Progenitor cell of endocrine pancreas (in vitro differentiated cells): ENCODE data around the gene IL6ST. TPM values are rescaled to one million over a fixed set of nuclear protein-coding genes. Genes with fewer than 3 reads are reported as not detected.
"Not testable (repeated sequence)": the region's sequence is repeated elsewhere in the genome, so short reads cannot be mapped to it uniquely, and the experiment has no call there.

Source experiments
- DNase-seq: peaks from one replicate; pipeline ENCODE4 v3.0.0; 2021; ENCODE audit warnings: low spot score; ENCODE audit not compliant: unreplicated experiment
- H3K27ac Mint-ChIP-seq: 2 replicates; pipeline ENCODE4 v1.8.0; 2021; ENCODE audit warnings: mild to moderate bottlenecking, moderate library complexity, mixed read lengths
- H3K27me3 Mint-ChIP-seq: 2 replicates; pipeline ENCODE4 v1.8.0; 2021; ENCODE audit warnings: mixed read lengths
- H3K36me3 Mint-ChIP-seq: 2 replicates; pipeline ENCODE4 v1.8.0; 2022; ENCODE audit warnings: mixed read lengths; ENCODE audit not compliant: insufficient read depth
- H3K4me1 Mint-ChIP-seq: 2 replicates; pipeline ENCODE4 v1.8.0; 2021; ENCODE audit warnings: low read depth, mixed read lengths
- H3K4me3 Mint-ChIP-seq: 2 replicates; pipeline ENCODE4 v1.8.0; 2021; ENCODE audit warnings: low read depth, mild to moderate bottlenecking, moderate library complexity, mixed read lengths
- H3K9me3 Mint-ChIP-seq: 2 replicates; pipeline ENCODE4 v1.8.0; 2021; ENCODE audit warnings: low read depth, mixed read lengths
- CTCF ChIP-seq: fragments of 200-600 bp; sonication (generic); IDR thresholded peaks from one replicate; pipeline ENCODE4 v1.5.0; 2021; ENCODE audit warnings: antibody characterized with exemption, mild to moderate bottlenecking; ENCODE audit not compliant: unreplicated experiment
- total RNA-seq: library from RNA; stranded (reverse); gene quantifications from 2 replicates; pipeline ENCODE4 v1.2.1, GENCODE V29; 2021

IL6ST gene
- total RNA-seq, 1 donor from 2014 or later = 53.2 TPM

- H3K4me1 Mint-ChIP-seq = no peaks in the 10 kb centered on the region
- no peak overlapping the region for H3K4me3 Mint-ChIP-seq
- TF ChIP-seq CTCF = no peak
- no peaks in the 10 kb centered on the region for H3K27me3 Mint-ChIP-seq
- no peak overlapping the region for H3K27ac Mint-ChIP-seq
- peaks cover 5% of the 10 kb centered on the region for H3K9me3 Mint-ChIP-seq
- H3K36me3 Mint-ChIP-seq = peaks cover 3% of the 10 kb centered on the region
- no peak for DNase-seq
Measured at GRCh38 chr5:56019306-56020272, 24.8 kb upstream of the IL6ST start.

- Mint-ChIP-seq H3K27me3 (no peaks in the 10 kb centered on the region), H3K4me3 (no peak overlapping the region), H3K4me1 (no peaks in the 10 kb centered on the region), H3K9me3 (peaks cover 5% of the 10 kb centered on the region), H3K27ac (no peak overlapping the region), H3K36me3 (peaks cover 3% of the 10 kb centered on the region)
- no peak for DNase-seq
- no peak for TF ChIP-seq CTCF
Measured at GRCh38 chr5:56018832-56019231, 24.1 kb upstream of the IL6ST start.

GRCh38 chr5:56014701-56015100 is 19.9 kb upstream of the IL6ST start:
- not testable (repeated sequence) for H3K9me3 Mint-ChIP-seq, H3K27me3 Mint-ChIP-seq, H3K27ac Mint-ChIP-seq, H3K4me1 Mint-ChIP-seq, DNase-seq, H3K36me3 Mint-ChIP-seq, H3K4me3 Mint-ChIP-seq

- H3K27me3 Mint-ChIP-seq, H3K4me3 Mint-ChIP-seq, DNase-seq, H3K9me3 Mint-ChIP-seq, H3K27ac Mint-ChIP-seq, H3K4me1 Mint-ChIP-seq, H3K36me3 Mint-ChIP-seq: not testable (repeated sequence)
Measured at GRCh38 chr5:56013939-56014338, 19.2 kb upstream of the IL6ST start.

- no peaks in the 10 kb centered on the region for H3K27me3 Mint-ChIP-seq
- no peak for DNase-seq
- no peak overlapping the region for H3K27ac Mint-ChIP-seq
- peaks cover 3% of the 10 kb centered on the region for H3K36me3 Mint-ChIP-seq
- TF ChIP-seq CTCF = no peak
- H3K4me1 Mint-ChIP-seq = no peaks in the 10 kb centered on the region
- H3K9me3 Mint-ChIP-seq = peaks cover 5% of the 10 kb centered on the region
- no peak overlapping the region for H3K4me3 Mint-ChIP-seq
Measured at GRCh38 chr5:56012281-56012963, 17.7 kb upstream of the IL6ST start.

- H3K4me3 Mint-ChIP-seq = no peak overlapping the region
- no peak for DNase-seq
- no peak overlapping the region for H3K27ac Mint-ChIP-seq
- H3K27me3 Mint-ChIP-seq = no peaks in the 10 kb centered on the region
- H3K4me1 Mint-ChIP-seq = no peaks in the 10 kb centered on the region
- no peak for TF ChIP-seq CTCF
- peaks cover 3% of the 10 kb centered on the region for H3K36me3 Mint-ChIP-seq
- H3K9me3 Mint-ChIP-seq = peaks cover 5% of the 10 kb centered on the region
Measured at GRCh38 chr5:56011835-56012234, 17.1 kb upstream of the IL6ST start.
